Mammary epithelial cell (primary cell): ENCODE results near the gene COL23A1.

Source experiments
- CTCF ChIP-seq, 2 donors: IDR thresholded peaks in 1 of 2; conservative IDR thresholded peaks in 1 of 2; 2 replicates each; pipeline ENCODE4 v1.5.1; 2011 to 2012; ENCODE audit warnings: inconsistent platforms in 2 of 2, low read length in 2 of 2, mild to moderate bottlenecking in 2 of 2, control low read depth in 1 of 2, low read depth in 1 of 2; ENCODE audit not compliant: insufficient read depth in 1 of 2; ENCODE audit errors: extremely low read depth in 1 of 2
- EZH2 ChIP-seq: IDR thresholded peaks from 2 replicates; pipeline ENCODE4 v1.6.1; 2012; ENCODE audit warnings: low read length, inconsistent platforms, borderline replicate concordance

GRCh38 chr5:178488696-178489095, 101.5 kb downstream of the COL23A1 start:
- no peak for TF ChIP-seq CTCF (conservative IDR thresholded peaks at IDR 0.05 in 1 of 2, IDR thresholded peaks at IDR 0.05 in 1 of 2; ENCODE audit: extremely low read depth in 1 of 2, insufficient read depth in 1 of 2, low read depth in 1 of 2, low read length in 2 of 2)
- TF ChIP-seq EZH2: no peak
